ENCODE data around the gene RAB7A.

GRCh38 chr3:128823631-128824030, 97.6 kb downstream of the RAB7A start:
- no peak for TF ChIP-seq CTCF (IDR thresholded peaks at IDR 0.05)
- TF ChIP-seq POLR2A (IDR thresholded peaks at IDR 0.05): no peak

All from thyroid gland (tissue), 4 donors.